Effector CD8-positive, alpha-beta T cell (primary cell): Measurements from ENCODE around the gene LRRC38.

Source experiments
- DNase-seq: peaks from one replicate; lab custom pipeline; 2025; lab: John Stamatoyannopoulos, UW

The LRRC38 gene

GRCh38 chr1:13517193-13517812, 3.5 kb upstream of the LRRC38 start:
- DNase-seq, result no peak

GRCh38 chr1:13516606-13517005, 2.8 kb upstream of the LRRC38 start:
- DNase-seq, result no peak

DNA sequence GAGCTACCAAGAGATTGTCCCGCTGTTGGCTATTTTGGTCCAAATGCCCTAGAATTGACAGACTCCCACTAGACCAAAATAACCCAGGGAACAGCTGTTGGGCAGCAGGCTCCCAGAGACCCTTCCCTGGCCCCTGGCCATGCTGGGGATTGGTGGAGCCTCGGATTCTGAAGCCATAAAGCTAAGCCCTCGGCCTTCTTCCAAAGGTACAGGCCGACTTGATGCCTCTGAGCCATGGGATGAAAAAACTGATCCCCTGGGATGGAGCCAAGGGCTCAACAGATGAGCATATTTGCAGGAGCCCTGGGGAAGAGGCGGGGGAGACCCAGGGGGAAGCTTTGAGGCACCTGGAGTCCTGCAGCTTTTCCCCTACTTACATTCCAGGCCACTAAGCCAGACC, 1.0 kb upstream of the LRRC38 start:
- no peak for DNase-seq

DNA sequence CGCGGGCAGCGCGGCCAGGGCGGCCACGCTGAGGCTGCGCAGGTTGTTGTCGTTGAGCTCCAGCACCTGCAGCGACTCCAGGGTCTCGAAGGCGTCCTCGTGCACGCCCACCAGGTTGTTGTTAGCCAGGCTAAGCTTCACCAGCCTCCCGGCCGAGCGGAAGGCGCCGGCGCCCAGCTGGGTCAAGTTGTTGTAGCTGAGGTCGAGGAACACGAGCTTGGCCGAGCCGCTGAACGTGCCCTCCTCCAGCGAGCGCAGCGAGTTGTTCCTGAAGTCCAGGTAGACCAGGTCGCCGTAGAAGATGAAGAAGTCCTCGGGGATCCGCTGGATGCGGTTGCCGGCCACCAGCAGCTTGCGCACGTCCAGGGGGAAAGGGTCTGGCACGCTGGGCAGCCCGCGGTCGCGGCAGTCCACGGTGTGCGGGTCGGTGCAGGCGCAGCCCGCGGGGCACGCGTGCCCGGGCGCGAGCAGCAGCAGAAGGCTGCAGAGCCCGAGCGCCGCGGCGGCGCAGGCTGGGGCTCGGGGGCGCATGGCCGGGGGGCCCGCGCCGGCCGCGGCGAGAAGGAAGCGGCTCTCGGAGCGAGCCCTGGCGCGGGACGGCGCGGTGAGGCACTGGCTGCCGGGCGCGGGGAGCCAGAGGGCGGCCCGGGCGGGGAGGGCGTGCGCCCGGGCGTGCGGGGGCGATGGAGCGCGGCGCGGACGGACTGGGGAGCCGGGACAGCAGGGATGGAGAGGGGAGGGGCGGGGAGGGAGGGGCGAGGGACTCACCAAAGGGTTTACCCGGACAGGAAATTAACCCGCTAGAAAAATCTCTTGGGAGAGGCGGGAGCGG, 524 bp downstream of the LRRC38 start:
- DNase-seq, result no peak

GRCh38 chr1:13512472-13512871, 1.3 kb downstream of the LRRC38 start:
- no peak for DNase-seq

GRCh38 chr1:13510499-13510898, 3.3 kb downstream of the LRRC38 start:
- DNase-seq, result no peak

DNA sequence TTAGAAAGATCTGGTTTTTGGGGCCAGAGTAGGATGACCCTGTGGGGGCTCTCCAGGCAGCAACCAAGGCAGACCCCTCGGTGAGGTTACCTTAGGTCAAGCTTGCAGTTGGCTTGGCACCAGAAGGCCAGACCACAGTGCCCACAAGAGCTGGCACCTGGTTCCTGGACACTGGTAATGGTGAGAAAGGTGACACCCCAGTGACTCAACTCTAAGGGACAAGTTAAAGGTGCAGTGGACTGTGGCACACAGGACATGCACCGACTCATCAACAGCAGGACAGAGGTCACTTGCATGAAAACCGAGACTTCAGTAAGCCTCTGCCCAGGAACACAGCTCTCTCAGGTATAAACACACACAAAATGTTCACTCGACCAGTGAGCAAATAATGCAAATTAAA, 6.7 kb downstream of the LRRC38 start:
- no peak for DNase-seq

- no peak for DNase-seq
Measured at GRCh38 chr1:13505020-13505419, 8.8 kb downstream of the LRRC38 start.

GRCh38 chr1:13500806-13501205, 13.0 kb downstream of the LRRC38 start:
- no peak for DNase-seq

DNA sequence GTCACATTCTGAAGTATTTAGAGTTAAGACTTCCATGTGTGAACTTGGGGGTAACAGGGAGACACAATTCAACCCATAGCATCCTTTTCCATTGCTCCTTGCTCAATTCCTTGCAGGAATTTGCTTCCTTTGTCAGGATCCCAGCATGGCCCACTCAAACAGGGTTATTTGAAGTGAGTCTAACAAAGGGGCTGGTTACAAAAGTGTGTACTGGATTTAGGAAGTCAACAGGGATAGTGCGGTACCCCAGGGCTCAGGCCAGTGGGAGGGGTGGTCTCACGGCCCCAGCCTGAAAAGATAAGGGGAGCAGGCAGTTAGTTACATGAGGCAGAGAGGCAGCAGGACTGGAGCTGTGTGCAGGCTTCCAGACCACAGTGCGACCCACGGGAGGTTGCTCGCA, 14.4 kb downstream of the LRRC38 start:
- no peak for DNase-seq

- no peak for DNase-seq
Measured at GRCh38 chr1:13498553-13498952, 15.2 kb downstream of the LRRC38 start.

- no peak for DNase-seq
Measured at GRCh38 chr1:13495186-13495585, 18.6 kb downstream of the LRRC38 start.

GRCh38 chr1:13494712-13495111, 19.1 kb downstream of the LRRC38 start:
- DNase-seq, result no peak

DNA sequence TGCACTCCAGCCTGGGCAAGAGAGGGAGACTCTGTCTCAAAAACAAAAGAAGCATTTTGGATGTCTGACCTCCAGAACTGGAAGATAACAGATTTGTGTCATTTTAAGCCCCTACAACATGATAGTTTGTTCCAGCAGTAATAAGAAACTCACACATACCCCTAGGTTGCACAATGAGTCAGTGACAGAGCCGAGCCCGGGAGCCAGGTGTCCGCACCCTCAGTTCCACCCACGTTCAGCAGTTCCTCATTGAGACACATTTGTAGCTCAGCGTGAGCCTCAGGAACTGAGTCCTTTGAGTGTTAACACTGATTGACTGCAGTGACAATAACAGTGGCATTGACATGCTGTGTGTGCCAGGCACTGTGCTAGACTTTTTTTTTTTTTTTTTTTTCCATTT, 19.8 kb downstream of the LRRC38 start:
- DNase-seq, result no peak

DNA sequence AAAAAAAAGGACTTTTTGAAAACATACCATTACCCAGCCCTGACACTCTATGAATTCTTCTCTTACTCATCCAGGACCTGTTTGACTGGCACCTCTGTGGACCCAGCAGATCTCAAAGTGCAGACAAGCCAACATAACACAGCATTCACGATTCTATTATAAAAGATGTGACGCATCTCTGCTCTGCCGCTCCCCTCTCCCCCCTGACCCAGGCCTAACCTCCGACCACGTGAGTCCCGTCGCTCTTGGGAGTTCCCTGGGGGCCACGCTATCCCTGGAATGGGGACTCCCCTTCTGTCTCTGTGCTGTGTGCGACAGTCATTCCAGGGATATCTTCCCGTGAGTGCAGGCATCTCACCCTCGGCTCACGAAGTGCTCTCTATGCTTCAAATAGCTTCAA, 21.1 kb downstream of the LRRC38 start:
- DNase-seq, result no peak

DNA sequence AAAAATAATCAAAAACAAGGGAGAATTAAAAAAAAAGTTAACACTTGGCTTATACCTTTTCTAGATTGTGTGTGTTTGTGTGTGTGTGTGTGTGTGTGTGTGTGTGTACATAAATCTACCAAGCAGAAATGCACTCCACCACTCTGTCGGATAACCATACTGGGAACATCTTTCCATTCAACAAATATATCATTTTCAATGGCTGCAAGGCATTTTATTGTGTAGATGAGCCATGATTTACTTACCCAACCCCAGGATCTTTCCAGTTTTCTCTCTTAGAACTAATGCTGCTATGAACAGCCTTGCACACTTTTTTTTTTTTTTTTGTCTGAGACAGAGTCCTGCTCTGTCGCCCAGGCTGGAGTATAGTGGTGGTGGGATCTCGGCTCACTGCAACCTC, 25.8 kb downstream of the LRRC38 start:
- no peak for DNase-seq

DNA sequence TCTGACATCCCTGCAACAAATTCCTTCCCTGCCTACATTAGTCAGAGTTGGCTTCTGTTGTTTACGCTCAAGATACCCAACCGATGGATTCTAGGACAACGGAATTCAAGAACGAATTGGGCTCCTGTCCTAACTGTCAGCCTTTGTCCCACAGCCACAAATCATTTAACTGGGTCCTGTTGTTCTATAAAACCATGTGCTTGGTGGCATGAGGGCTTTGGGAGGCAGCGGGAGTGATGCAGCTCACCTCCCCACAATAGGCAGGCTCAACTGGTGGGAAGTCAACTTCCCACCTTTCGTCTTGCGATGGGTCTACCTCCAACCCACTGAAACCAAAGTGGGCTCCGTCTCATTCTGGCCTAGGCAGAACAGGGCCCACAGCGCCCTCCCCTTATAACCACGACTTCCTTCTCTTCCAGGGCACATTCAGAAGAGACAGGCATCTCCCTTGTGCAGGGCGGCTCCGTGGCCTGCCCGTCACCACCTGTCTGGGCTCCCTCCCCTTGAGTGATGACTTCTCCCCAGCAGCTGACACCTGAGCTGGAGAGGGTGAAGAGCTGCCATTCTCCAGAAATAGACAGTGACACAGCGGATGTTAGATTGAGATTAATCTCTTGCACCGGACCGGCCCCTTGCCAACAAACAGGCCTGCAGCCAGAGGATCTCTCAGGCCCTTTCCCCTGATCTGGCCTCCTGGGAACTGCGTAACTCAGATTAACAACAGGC, 26.5 kb downstream of the LRRC38 start:
- DNase-seq, result no peak

GRCh38 chr1:13483946-13484345, 29.9 kb downstream of the LRRC38 start:
- DNase-seq, result no peak

DNA sequence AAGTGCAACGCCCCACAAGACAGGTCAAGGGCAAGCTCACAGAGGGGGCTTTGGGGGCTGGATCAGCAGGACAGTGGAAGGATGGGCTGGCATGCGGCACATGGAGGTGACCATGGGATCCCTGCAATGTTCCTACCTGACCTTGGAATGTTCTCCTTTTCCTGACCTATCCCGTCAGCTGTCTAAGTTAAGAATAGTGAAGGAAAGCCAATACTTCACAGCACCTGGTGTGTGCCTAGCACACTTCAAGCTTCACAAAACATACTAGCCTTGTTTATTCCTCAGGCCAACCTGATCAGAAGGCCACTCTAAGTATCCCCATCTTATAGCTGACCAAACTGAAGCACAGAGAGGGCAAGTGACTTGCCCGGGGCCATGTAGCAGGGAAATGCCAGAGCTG, 31.2 kb downstream of the LRRC38 start:
- no peak for DNase-seq

DNA sequence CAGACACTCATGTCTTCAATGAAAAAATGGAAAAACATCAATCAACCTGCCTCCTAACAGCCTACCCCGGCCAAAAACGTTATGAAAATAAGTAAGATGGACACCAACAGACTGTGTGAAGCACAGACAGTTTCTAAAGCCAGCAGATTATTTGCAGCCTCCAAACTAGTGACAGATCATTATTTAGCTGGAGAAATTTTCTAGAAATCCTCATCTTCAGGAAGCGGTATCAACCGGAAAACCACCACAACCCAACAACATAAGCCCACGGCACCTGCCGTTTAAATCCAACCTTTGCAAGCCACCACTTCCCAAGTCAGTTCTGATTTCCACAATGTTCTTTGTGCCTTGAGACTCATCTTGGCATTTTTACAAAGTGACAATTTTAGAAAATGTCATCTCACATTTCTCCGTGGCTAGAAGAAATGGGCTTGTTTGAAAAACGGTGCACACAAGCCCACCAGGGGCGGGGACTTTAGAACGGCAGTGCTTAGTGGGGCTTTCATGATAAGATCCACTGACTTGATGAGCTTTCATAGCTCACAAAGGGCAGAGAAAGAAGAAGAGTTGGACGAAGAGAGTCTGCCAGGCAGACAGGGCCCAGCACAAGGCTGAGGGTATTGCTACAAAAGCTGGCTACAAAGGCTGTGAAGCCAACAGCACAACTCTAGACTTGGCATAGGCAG, 34.5 kb downstream of the LRRC38 start:
- no peak for DNase-seq

- no peak for DNase-seq
Measured at GRCh38 chr1:13478692-13479091, 35.1 kb downstream of the LRRC38 start.

DNA sequence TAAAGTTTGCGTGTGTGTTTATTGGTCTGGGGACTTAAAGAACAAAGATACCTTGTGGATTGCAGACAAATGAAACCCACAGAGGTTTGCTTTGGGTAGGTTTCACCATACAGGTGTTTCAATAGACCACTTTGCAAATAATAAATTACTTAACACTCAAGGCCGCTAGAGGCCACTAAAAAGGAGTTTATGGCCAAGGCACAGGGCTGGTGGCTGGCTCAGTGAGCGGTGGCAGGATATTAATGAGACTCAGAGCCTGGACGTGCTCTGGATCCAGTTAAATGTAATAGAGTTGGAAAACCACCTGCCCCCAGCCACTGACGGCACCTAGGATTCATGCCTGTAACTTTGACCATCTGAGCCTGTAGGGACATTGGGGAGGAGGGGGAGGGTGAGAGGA, 44.5 kb downstream of the LRRC38 start:
- DNase-seq, result no peak
